NCI-H446 (cell line): Measurements from ENCODE around the gene DYNC2LI1.
A peak's percentile ranks its signal among the peaks of the same experiment; 100 is the strongest.
"Not testable (repeated sequence)": the region's sequence is repeated elsewhere in the genome, so short reads cannot be mapped to it uniquely, and the experiment has no call there.

Source experiments
- DNase-seq, 2 experiments: peaks; one replicate each; lab custom pipeline; 2025; lab: John Stamatoyannopoulos, UW

Gene DYNC2LI1

GRCh38 chr2:43773876-43774613, at the start of gene DYNC2LI1:
Gene DYNC2LI1 (plus strand): TSS chr2:43774039. CDS start chr2:43774139, 100 bp downstream.
- peak; percentile 60 to 82 for DNase-seq

- no peak for DNase-seq
Observed at GRCh38 chr2:43724728-43725526, 48.9 kb upstream of the DYNC2LI1 start.

DNA sequence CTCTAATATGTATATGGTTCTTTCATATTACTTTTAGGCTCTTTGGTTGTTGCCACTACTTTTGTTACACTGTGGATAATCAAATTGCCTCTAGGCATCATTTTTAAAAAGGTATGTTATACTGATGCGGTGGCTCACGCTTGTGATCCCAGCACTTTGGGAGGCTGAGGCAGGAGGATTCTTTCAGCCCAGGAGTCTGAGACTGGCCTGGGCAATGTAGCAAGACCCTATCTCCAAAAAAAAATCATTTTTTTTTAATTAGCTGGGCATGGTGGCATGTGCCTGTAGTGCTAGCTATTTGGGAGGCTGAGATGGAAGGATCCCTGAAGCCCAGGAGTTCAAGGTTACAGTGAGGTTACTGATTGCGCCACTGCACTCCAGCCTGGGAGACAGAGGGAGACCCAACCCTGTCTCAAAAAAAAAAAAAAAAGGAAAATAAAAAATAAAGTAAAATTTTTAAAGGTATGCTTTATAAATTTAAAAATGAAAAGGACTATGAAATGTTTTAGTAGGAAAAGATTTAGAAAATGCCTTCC, 48.1 kb upstream of the DYNC2LI1 start:
- no peak for DNase-seq

DNA sequence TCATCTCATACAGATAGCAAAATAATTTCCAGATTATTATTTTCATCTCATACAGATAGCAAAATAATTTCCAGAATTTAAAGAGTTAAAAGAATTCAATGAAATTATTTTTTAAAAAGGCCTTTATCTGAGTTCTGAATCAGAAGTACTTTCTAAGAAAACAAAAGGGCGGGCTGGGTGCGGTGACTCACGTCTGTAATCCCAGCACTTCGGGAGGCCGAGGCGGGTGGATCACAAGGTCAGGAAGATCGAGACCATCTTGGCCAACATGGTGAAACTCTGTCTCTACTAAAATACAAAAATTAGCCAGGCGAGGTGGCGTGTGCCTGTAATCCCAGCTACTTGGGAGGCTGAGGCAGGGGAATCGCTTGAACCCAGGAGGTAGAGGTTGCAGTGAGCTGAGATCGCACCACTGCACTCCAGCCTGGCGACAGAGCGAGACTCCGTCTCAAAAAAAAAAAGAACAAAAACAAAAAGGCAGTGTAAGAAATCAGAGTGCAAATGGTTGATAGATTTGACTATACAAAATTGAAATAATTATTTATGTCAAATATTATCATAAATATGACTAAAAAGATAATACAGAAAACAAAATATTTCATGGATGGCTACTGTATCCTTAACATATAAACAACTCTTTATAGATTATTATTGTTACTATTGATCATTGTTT, 46.7 kb upstream of the DYNC2LI1 start:
- DNase-seq: not testable (repeated sequence)

GRCh38 chr2:43727634-43728014, 46.2 kb upstream of the DYNC2LI1 start:
- DNase-seq: no peak

GRCh38 chr2:43729491-43730174, 44.2 kb upstream of the DYNC2LI1 start:
- no peak for DNase-seq

GRCh38 chr2:43731211-43731610, 42.6 kb upstream of the DYNC2LI1 start:
- DNase-seq: no peak

GRCh38 chr2:43736637-43737036, 37.2 kb upstream of the DYNC2LI1 start:
- DNase-seq: no peak

DNA sequence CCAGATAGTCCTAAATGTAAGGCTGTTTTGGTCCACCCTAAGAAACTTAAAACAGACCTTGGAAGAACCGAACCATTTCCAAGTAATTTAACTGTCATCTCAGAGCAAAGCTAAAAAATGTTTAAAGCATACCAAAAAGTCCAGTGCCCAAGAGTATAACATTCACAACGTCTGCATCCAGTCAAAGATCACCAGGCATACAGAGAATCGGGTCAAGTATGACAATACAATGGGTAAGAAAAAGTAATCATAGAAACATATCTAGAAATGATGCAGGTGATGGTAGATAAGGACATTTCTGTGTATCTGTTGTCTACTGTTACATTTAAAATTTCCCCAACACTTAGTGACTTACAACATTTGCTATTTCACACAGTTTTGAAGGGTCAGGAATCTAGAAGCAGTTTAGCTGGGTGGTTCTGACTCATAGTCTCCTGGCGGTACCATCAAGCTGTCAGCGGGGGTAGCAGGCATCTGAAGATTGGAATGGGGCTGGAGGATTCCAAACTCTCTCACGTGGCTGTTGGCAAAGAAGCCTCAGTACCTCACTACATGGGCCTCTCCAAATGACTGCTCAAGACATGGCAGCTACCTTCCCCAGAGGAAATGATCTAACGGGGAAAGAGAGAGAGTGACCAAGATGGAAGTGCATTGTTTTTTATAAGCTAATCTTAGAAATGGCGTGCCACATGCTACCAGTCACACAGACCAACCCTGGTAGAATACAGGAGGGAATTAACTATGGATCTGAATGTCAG, 36.6 kb upstream of the DYNC2LI1 start:
- DNase-seq: no peak

DNA sequence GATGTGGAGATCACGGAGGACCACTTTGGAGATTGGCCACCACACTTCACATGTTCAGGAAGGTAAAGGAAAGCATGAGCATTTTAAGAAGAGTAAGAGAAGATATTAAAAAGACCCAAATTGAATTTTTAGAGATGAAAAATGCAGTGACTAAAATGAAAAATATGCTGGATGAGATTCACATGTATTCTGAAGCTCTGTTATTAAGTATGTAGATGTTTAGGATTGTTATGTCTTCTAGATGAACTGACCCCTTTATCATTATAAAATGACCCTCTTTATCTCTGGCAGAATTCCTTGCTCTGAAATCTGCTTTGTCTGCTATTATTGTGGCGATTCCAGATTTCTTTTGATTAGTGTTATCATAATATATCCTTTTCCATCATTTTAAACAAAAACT, 36.0 kb upstream of the DYNC2LI1 start:
- no peak for DNase-seq

- DNase-seq: no peak
Observed at GRCh38 chr2:43738257-43738656, 35.6 kb upstream of the DYNC2LI1 start.

DNA sequence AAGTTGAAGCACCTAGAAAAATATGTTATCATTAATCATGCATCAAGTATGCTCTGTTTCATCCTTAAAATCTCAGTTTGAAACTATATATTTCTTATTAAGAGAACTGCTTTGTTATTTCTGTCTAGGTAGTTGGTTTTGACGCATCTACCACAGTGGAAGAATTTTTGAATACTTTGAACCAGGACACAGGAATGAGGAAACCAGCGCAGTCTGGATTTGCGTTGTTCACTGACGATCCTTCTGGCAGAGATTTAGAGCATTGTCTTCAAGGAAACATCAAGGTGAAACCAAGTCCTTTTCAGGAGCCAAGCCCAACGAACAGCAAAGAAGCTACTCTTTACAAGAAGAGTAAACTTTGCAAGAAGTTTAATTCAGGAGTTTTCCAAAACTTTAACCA, 30.1 kb upstream of the DYNC2LI1 start:
- no peak for DNase-seq

DNA sequence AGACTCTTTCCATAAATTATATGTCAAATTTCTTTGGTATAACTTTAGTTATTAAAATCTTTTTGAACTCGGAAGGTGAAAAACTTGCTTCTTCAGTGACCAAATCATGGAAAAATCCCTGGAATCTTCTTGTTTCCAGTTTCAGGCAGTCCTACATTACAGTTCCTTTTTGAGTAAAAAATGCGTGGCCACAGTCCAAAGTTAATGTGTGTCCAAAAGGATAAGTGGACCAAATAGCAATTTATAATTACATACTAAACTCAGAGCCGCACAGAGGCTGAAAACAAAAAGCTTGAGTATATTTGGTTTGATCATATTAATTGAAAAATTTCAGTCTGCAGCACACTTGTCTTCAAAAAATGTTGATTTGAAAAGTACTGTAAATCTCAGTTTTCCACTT, 28.4 kb upstream of the DYNC2LI1 start:
- DNase-seq: no peak

DNA sequence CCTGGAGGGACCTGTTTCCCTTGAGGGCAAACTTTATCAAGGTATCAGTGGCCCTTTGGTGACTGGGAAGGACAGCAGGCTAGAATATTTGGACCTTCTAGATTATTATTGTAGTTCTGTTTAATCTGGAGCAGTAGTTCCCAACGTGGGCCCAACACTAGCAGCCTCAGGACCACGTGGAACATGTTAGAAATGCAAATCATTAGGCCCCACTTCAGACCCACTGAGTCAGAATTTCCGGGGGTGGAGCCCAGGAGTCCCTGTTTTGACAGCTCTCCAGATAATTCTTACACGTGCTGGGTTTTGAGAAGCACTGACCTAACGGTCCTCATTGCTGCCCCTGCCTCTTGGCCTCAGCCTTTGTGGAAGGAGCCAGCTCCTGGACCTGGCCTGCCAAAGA, 25.5 kb upstream of the DYNC2LI1 start:
- no peak for DNase-seq

- DNase-seq: no peak
Observed at GRCh38 chr2:43749583-43749982, 24.3 kb upstream of the DYNC2LI1 start.

- DNase-seq: no peak
Observed at GRCh38 chr2:43751476-43751990, 22.3 kb upstream of the DYNC2LI1 start.

GRCh38 chr2:43752302-43752701, 21.5 kb upstream of the DYNC2LI1 start:
- DNase-seq: no peak

- no peak for DNase-seq
Observed at GRCh38 chr2:43754180-43754579, 19.7 kb upstream of the DYNC2LI1 start.

- no peak for DNase-seq
Observed at GRCh38 chr2:43758739-43759138, 15.1 kb upstream of the DYNC2LI1 start.

DNA sequence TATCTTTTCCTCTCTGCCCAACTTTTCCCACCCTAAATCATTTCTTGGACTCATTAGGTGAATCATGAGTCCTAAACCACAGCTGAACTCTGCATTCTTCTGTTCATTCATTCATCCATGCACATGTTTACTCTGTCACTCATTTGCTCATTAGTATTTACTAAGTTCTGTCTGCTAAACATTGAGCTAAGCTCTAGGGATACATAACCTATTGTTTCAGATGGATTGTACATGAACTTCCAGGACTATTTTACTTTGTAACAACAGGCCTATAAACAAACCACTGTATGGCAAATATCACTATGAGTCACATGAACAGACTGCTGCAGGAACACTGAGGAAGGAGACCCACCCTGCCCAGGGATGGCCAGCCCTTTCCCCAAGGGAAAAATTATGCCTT, 14.6 kb upstream of the DYNC2LI1 start:
- DNase-seq: no peak

GRCh38 chr2:43762286-43762685, 11.6 kb upstream of the DYNC2LI1 start:
- no peak for DNase-seq
